ENCODE data around the gene PNMA3.

DNA sequence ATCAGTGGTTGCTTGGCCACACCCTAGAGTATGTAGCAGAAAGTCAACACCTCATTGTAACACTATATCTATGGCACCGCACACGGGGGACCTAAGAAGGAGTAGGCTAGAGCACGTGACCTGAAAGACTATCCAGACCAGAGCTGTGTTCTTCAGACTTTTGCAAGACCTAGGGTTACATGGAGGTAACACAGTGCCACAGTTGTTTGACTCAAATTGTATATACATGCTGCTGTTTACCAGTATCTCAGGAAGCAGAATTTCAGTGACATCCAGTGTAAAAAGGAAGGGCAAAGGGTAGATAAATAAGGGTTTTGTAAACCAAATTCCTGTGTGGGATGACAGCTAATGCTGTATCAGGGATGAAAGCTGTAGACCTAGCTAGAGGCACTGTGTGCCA is 46.1 kb downstream of the PNMA3 start:
- TF ChIP-seq, protein P1, sequence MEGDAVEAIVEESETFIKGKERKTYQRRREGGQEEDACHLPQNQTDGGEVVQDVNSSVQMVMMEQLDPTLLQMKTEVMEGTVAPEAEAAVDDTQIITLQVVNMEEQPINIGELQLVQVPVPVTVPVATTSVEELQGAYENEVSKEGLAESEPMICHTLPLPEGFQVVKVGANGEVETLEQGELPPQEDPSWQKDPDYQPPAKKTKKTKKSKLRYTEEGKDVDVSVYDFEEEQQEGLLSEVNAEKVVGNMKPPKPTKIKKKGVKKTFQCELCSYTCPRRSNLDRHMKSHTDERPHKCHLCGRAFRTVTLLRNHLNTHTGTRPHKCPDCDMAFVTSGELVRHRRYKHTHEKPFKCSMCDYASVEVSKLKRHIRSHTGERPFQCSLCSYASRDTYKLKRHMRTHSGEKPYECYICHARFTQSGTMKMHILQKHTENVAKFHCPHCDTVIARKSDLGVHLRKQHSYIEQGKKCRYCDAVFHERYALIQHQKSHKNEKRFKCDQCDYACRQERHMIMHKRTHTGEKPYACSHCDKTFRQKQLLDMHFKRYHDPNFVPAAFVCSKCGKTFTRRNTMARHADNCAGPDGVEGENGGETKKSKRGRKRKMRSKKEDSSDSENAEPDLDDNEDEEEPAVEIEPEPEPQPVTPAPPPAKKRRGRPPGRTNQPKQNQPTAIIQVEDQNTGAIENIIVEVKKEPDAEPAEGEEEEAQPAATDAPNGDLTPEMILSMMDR (IDR thresholded peaks at IDR 0.05) = no peak
- no peak for TF ChIP-seq POLR2A (IDR thresholded peaks at IDR 0.05)

Measured in lower leg skin (tissue), 3 donors.